Measurements from ENCODE around the gene PANX2.
A peak's percentile ranks its signal among the peaks of the same experiment; 100 is the strongest.
"Not testable (repeated sequence)": the region's sequence is repeated elsewhere in the genome, so short reads cannot be mapped to it uniquely, and the experiment has no call there.

The PANX2 gene

GRCh38 chr22:50200461-50201190 is 30.1 kb downstream of the PANX2 start, which contains the start of gene SELENOO:
SELENOO (plus strand) TSS chr22:50201011; CDS start chr22:50201037, 26 bp downstream.
- peak; percentile 75 to 77 for DNase-seq

GRCh38 chr22:50201191-50202129 is 30.9 kb downstream of the PANX2 start:
- DNase-seq = no peak

GRCh38 chr22:50202130-50202666 is 31.7 kb downstream of the PANX2 start:
- no peak for DNase-seq

GRCh38 chr22:50203288-50203687 is 32.8 kb downstream of the PANX2 start:
- DNase-seq = no peak

GRCh38 chr22:50204571-50204970 is 34.0 kb downstream of the PANX2 start:
- DNase-seq = no peak

GRCh38 chr22:50204998-50205397 is 34.5 kb downstream of the PANX2 start:
- DNase-seq = not testable (repeated sequence)

GRCh38 chr22:50205781-50206569 is 35.4 kb downstream of the PANX2 start:
- no peak for DNase-seq

GRCh38 chr22:50206599-50206998 is 36.1 kb downstream of the PANX2 start:
- no peak for DNase-seq

- DNase-seq = no peak
Measured at GRCh38 chr22:50207383-50208140, 37.0 kb downstream of the PANX2 start.

- DNase-seq = no peak
Measured at GRCh38 chr22:50208430-50208938, 38.0 kb downstream of the PANX2 start.

- no peak for DNase-seq
Measured at GRCh38 chr22:50208939-50209892, 38.7 kb downstream of the PANX2 start.

GRCh38 chr22:50209893-50210292 is 39.4 kb downstream of the PANX2 start:
- peak in 1 of 2 donors; percentile 27 for DNase-seq

- DNase-seq = no peak
Measured at GRCh38 chr22:50210378-50211139, 40.0 kb downstream of the PANX2 start.

GRCh38 chr22:50211147-50211546 is 40.6 kb downstream of the PANX2 start:
- no peak for DNase-seq

- no peak for DNase-seq
Measured at GRCh38 chr22:50213263-50213662, 42.7 kb downstream of the PANX2 start.

GRCh38 chr22:50215297-50216054 is 44.9 kb downstream of the PANX2 start:
- no peak for DNase-seq

GRCh38 chr22:50216055-50216683 is 45.6 kb downstream of the PANX2 start:
- DNase-seq = no peak
